HG03460 (cell line): ENCODE measurements around the gene TMED8.
"Not testable (repeated sequence)": the region's sequence is repeated elsewhere in the genome, so short reads cannot be mapped to it uniquely, and the experiment has no call there.

ENCODE experiments used
- ATAC-seq: cut with Tn5 transposase; IDR thresholded peaks from one replicate; pipeline ENCODE4 v1.9.1; 2021; ENCODE audit not compliant: unreplicated experiment

TMED8 gene

DNA sequence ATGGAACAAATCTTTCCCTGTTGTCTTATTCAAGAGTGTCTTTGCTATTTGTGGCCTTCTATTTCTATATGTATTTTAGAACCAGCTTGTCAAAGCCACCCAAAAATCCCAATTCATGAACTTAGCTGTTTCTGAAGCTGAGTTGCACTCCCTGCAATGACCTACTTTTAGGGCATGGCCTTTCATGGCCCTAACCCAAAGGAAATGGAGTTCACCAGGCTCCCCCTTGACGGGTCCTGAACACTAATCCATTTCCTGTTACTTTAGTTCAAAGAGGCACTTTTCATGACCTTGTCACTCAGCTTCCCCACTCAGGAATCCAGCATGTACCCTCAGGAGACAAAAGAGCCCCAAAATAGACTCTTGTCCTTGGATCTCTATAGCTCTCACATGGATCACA, 7.6 kb downstream of the TMED8 start:
- no peak for ATAC-seq

DNA sequence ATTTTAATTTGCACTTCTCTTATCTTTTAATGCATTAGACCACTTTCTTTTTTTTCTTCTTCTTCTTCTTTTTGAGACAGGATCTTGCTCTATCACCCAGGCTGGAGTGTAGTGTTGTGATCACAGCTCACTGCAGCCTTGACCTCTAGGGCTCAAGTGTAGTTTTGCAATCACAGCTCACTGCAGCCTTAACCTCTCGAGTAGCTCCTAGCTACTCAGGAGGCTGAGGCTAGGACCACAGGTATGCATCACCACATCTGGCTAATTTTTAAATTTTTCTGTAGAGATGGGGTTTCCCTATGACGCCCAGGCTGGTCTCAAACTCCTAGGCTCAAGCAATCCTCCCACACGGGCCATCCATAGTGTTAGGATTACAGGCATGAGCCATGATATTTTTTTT, 12.7 kb downstream of the TMED8 start:
- no peak for ATAC-seq

DNA sequence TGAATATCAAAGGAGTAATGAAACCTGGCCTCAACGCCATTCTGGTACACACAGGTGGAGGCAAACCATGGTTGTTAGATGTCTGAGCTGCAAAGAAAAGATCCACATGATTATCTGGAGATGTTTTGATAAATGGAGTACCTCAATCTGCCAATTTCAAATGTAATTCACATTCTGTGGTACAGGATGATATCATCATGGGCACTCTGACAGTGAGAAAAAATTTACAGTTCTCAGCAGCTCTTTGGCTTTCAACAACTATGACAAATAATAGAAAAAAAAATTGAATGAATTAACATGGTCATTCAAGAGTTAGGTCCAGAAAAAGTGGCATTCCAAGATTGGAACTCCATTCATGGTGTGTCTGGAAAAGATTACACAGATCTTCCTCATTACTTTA, 17.3 kb downstream of the TMED8 start:
- ATAC-seq, result no peak

DNA sequence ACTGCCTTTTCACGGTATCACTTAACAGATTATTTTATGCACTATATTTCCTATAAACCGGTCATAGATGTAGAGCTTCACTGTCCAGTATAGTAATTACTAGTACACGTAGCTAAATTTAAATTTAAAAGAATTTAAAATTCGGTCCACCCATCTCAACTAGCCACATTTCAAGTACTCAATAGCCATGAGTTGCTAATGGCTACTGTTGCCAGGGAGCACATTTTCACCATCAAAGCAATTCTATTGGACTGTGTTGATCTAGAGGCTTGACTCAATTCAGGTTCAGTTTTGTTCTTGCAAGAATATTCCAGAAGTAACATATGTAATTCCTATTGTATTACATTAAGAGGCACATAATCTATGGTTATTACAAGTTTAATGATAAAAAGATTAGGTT, 20.0 kb downstream of the TMED8 start:
- ATAC-seq, result no peak

DNA sequence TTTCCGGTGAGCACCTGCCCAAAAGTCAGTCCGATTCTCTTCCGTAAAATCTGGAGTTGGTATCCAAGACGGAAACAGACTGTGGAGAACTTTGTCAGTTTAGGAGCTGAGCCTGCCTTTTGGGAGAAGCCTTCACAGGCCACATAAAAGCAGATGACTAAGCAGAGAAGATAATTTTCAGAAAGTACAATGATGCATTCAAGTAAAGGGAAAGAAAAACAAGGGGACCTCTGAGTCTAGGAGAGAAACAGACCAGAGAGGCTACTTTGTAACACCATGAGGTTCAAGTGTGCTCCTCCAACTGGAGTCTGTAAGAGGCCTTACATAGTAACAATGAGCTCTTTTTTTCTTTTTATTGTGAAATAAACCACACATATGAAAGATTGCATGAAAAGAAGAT, 21.1 kb downstream of the TMED8 start:
- ATAC-seq, result no peak

DNA sequence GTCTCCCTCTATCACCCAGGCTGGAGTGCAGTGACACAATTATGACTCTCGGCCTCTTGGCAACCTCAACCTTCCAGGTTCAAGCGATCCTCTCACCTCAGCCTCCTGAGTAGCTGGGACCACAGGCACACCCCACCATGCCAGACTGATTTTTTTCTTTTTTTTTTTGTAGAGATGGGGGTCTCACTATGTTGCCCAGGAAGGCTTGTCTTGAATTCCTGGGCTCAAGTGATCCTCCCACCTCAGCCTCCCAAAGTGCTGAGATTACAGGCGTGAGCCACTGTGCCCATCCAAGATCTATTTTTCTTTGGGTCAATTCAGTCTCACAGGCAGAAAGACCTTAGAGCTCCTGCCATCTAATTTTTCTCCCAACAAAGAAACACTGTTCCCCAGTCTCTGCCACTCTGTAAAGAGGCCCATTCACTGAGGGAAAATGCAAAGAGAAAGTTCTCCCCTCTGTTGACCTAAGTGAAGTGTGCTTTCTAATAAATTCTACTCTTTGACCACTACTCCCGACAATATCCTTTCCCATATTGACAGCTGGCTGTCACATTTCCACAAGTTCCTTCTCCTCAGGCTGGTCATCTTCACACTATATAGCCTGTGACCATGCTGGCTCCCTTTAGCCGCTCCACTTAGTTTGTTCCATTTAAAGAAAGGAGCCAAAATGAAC, 23.3 kb downstream of the TMED8 start:
- ATAC-seq, result no peak

DNA sequence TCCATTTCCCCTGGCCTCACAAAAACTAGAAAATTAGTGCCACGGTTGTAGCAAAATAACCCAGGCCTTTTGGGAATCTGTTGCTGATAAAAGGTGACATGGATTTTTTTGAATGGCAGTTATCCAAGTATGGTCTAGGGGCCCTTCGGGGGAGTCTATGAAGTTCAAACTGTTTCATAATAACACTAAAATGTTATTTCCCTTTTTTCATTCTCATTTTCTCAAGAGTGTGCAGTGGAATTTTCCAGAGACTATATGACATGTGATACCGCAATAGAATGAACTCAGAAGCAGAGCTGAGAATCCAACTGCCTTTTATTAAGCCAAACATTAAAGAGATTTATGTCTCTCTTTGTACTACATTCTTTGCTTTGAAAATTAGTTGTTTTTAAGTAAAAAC, 29.1 kb downstream of the TMED8 start:
- no peak for ATAC-seq

DNA sequence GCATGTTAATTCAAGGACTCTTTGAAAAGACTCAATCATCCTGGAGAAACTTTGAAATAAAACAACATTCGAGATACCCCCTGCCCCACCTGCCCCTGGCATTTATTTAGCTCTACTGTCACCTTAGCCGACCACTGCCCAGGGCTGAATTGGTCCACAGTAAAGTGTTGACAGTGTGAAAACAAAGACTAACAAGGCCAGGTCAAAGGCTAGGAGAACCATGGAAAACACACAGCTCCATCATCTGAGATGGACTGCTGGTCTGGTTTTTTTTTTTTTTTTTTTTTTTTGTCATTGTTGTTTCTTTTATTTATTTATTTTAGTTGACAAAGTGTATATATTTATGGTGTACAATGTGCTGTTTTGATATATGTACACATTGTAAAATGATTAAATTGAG, 30.4 kb downstream of the TMED8 start:
- no peak for ATAC-seq

DNA sequence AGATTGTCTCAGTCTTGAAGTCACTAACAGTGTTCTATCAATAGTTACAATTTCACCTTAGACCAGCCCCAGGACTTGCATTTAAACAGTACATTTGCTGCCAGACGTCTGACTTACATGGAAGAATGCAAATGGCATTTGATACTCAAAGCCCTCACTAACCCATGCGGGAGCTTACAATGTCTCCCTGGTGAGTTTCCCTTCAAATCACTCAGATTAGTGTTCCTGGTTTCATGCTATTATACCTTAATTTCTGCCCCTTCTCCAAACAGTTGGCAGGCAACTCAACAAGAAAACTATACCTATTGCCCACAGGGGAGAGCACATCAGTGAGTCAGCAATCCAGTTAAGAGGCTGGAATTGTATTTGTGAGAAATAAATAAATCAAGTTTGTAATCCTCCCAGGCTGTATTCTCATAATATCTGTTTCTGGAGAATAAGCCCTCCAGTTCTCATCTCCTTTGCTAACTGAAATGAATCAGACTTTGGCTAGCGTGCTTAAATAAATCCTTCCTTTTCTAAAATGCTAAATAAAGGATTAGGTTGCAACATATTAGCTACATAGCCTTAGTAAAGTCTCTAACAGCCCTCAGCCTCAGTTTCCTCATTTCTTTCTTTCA, 32.4 kb downstream of the TMED8 start:
- ATAC-seq, result no peak

DNA sequence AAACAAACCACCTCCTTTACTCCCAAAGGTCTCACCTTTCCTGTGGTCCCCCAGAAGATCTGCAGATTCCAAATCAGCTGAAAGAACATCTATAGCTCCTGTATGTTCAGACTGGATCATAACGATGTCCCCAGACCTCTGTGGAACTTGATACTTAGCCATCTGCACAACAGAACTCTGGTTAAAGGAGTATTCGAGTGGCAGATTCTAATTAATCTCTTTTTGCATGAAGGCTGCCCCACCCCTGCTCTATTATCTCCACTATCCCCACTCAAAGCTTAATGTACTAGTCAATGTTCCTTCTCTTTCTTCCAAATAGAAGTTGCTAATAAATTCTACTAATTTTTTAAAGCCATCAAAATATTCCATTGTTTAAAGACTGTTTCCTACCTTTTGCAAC, 33.2 kb downstream of the TMED8 start:
- no peak for ATAC-seq

DNA sequence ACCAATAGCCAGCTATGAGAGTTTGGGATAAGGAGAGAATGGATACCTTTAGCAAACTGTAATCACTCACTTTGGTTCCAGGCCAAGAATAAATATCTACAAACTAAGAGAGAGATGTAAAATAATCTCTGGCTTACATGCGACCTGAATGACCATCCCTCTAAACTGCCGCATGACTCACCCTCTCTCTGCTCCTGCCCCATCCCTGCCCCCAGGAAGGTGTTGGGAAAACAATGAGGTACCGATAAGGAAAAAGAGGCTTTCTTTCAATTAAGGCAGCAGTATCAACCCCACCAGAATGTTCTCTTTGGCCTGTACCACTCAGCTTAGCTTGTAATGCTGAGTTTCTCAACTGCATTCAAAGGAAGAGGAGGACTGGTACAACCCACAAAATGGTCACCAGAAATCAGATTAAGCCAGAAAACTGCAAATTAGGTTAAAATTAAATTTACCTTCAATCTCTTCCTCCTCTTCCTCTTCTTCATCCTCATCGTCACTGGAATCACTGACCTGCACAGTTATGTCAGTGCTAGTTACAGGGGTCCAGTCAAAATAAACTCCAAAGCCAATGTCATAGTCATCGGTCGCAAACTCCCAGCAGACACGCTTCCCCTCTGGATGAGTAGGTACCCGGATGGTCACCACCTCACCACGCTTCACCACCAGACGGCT, 34.0 kb downstream of the TMED8 start:
- ATAC-seq, result no peak

DNA sequence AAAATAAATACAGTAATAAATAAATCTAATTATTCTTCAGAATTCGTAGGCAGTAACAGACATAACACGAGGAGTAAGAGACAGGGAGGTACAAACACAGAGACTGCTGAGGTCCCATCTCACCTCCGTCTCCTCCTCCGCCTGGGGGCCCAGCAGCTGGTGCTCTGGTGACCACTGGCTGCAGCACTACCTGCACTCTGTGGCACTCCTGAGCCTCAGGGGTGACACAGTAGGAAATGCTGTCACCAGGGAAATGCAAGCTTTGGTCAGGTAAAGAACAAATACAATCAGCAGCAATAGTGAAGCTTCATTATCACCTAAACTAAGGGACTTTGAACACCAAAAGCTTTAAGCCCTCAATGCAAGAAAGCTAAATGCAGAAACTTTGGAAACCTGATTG, 36.5 kb downstream of the TMED8 start:
- ATAC-seq, result no peak

DNA sequence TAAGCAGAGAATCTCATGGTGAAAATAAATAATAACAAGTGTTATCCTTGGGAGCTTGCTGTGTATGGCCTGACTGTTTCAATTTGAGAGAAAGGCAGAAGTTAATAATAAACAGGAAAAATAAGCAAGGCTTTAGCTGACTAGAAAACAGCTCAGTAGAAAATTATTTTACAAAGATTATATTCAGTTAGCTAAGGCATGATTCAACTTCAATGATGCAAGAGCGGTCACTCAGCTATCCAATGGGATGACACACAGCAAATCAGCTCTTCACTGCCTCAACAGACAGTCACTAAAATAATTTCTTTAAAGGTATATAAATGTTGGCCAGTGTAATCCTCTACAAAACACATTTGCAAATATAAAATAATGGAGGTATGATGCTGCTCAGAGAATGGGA, 37.5 kb downstream of the TMED8 start:
- no peak for ATAC-seq

DNA sequence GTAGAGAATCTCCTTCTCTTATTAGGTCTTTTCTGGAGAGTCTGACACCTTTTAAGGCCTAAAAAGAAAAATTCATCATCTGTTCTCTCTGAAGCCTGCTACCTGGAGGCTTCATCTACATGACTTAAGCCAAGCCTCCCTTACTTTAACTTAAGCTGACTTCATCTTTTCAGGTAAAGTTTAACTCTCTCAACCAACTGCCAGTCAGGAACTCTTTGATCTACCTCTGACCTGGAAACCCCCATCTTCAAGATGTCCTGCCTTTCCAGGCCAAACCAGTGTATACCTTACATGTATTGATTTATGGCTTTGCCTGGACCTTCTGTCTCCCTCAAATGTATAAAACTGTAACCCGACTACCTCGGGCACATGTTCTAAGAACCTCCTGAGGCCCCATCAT, 38.6 kb downstream of the TMED8 start:
- no peak for ATAC-seq

DNA sequence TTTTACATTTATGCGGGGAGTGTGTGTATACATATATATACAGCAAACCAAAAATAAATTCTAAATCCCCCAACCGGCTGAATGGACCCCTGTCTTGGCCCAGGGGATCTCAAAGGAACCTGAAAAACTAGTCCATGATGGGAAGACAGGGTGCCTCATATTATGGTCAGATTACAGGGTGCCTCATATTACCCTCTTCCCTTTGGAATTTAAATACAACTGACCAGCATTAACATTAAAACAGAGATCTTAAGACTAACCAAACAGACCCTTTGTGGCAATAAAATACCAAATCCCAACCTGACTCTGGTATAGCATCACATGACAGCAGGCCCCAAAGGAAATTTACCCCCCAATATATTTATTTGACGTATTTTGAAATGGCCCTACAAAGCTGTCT, 39.0 kb downstream of the TMED8 start:
- ATAC-seq, result no peak

DNA sequence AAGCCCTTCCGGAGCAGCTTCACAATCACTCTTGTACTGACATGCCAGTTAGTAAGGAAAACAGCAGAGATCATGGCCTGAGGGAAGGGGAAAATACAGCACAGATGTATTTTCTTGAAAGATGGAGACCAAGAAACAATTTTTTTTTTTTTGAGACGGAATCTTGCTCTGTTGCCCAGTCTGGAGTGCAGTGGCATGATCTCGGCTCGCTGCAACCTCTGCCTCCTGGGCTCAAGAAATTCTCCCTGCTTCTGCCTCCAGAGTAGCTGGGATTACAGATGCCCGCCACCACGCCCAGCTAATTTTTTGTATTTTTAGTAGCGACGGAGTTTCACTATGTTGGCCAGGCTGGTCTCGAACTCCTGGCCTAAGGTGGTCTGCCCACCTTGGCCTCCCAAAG, 39.6 kb downstream of the TMED8 start:
- not testable (repeated sequence) for ATAC-seq

DNA sequence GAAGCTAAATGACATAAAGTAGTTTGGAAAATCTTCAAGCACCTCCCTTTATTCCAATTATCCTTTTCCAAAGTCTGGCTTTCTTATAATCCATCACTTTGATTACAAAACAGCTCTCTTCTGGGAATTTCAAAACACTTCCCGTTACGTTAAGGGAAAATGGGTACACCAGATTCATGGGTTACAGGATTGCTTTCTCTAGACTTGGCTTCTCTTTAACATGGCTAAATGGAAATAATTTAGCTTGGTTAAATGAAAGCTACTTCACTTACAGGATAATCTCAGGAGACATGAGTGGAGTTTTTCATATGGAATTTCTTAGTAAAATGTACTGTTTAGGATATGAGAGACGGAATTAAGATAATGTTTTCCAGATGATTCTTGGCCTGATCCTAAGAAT, 41.3 kb downstream of the TMED8 start:
- no peak for ATAC-seq

DNA sequence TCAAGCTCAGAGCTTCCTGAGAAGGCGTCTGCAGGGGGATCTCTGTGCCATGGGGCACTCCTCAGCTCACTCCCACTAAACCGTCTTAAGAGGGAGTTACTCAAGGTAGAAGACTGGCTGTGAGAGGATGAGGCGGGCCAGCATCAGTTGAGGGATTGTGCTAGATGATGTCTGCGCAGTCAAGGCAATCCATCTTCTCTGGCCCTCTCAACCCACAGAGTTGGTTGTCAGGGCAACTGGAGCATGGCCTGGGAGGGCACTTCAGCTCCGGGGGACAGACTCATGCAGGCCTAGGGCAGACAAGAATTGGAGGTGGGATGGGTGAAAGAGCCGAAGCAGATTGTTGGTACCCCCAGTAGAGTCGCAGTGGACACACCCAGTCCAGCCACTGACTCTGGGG, 47.0 kb downstream of the TMED8 start:
- no peak for ATAC-seq

DNA sequence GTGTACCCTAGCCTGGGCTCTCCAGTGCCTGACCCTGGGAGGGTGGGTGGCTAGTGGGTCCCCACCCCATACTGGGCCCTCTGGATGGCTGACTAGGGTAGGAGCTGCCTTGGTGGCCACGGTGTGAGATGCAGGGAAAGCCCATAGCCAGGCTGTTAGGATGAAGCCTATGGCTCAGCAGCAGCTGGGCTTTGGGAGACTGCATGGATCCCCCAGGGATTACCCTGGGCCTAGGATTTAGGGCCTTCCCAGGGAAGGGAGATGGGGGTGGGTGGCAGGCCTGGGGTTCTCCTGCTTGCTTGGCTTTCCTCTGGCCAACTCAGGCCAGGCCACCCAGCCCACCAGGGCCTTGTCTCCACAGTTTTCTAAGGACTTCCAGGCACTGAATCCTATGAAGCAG, 49.8 kb downstream of the TMED8 start:
- ATAC-seq, result no peak

DNA sequence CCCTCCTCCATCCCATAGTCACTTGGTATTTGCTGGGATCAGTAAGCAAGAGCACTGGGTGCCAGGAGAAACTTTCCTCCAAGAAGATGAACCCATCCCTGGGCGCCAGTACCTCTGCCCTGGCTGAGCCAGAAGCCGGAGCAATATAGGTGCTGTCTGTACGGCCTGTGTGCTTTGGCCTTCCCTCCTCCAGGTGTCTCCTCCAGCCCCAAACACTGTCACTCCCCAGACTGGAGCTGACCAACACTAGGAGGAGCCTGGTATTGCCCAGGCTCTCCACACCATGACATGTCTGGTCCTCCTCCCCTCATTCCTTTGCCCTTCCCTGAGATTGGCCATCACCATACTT, 51.2 kb downstream of the TMED8 start:
- ATAC-seq, result no peak

DNA sequence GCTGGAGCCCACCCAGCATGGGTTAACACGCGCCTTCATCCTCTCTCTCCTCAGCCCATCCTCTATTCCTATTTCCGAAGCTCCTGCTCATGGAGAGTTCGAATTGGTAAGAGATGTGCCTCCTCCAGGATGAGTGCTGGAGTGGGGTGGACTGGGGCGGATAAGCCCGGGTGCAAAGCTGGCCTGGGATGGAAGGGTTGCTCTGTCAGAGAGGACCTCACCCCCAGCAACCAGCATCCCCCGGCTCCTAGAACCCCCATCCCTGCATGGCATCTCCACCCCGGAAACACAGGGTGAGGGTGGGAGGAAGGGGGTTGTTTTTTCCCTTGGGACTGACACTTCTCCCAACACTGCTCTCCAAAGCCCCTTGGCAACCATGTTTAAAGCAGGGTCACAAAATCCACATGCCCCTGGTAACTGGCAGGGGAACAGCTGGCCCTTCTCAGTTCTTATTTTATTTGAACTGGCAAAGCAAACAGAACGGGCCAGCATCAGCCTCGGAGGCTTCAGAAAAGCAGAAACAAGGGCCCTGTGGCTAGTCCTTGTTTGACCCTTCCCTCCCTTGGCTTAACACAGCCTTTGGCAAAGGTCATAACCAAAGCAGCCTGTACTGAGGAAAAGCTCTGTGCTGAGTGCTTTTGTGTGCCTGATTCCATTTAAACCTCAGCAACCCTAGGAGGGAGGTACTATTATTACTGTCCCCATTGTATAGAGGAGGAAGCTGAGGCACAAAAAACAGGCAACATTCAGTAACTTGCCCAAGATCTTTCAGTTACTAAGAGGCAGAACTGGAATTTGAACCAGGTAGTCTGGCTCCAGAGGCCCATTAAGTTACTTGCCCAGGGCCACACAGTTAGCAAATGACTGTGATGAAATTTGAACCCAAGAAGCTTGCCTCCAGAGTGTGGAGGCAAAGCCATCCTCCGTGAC, 51.8 kb downstream of the TMED8 start:
- ATAC-seq, result no peak

DNA sequence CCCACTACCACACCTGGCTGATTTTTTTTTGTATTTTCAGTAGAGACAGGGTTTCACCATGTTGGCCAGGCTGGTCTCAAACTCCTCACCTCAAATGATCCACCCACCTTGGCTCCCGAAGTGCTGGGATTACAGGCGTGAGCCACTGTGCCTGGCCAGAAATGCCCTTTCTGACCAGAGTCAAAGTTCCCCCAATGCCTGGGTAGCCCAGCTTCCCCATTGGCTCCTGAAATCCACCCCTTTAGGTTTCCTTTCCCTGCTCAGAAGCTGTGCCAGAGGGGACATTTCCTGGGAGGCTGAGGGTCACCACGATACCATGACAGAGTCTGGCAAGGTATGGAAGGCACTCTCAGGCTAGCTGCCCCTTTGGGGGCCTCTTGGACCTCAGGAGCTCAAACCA, 52.6 kb downstream of the TMED8 start:
- ATAC-seq, result no peak
